HFF-Myc (cell line): ENCODE results near the gene EXOC3.

ENCODE experiments used
- DNase-seq: peaks from one replicate; pipeline ENCODE4 v3.0.0-alpha.2; 2011; ENCODE audit warnings: low read depth; ENCODE audit errors: extremely low read depth
- H3K4me3 ChIP-seq: replicated peaks from 2 replicates; pipeline ENCODE4 v1.5.1; 2011; ENCODE audit warnings: low read depth, mild to moderate bottlenecking, control low read depth, low read length
- CTCF ChIP-seq: IDR thresholded peaks from 2 replicates; pipeline ENCODE4 v1.5.1; 2012; ENCODE audit warnings: mild to moderate bottlenecking, low read depth, low read length, control low read depth; ENCODE audit errors: missing control alignments

Gene EXOC3

GRCh38 chr5:490116-491106 lies 47.4 kb downstream of the EXOC3 start:
- DNase-seq = no peak
- no peak for TF ChIP-seq CTCF
- H3K4me3 ChIP-seq = no peak overlapping the region

GRCh38 chr5:491119-491855 lies 48.3 kb downstream of the EXOC3 start:
- no peak for DNase-seq
- no peak overlapping the region for H3K4me3 ChIP-seq
- TF ChIP-seq CTCF = no peak

GRCh38 chr5:491856-492155 lies 48.8 kb downstream of the EXOC3 start:
- TF ChIP-seq CTCF = no peak
- DNase-seq = no peak
- H3K4me3 ChIP-seq = no peak overlapping the region

- H3K4me3 ChIP-seq = no peak overlapping the region
- no peak for DNase-seq
- no peak for TF ChIP-seq CTCF
Measured at GRCh38 chr5:492314-492893, 49.4 kb downstream of the EXOC3 start.

GRCh38 chr5:493119-493701 lies 50.2 kb downstream of the EXOC3 start:
- no peak for TF ChIP-seq CTCF

GRCh38 chr5:493758-494157 lies 50.8 kb downstream of the EXOC3 start:
- no peak for TF ChIP-seq CTCF
- H3K4me3 ChIP-seq = no peak overlapping the region
- no peak for DNase-seq

More at GRCh38 chr5:493119-493701, 50.2 kb downstream of the EXOC3 start:
- H3K4me3 ChIP-seq = no peak overlapping the region
- DNase-seq = no peak
